Neuronal stem cell (in vitro differentiated cells): Measurements from ENCODE around the gene BIRC7.
"Not testable (repeated sequence)": the region's sequence is repeated elsewhere in the genome, so short reads cannot be mapped to it uniquely, and the experiment has no call there.

Source experiments
- DNase-seq: peaks from one replicate; pipeline ENCODE4 v3.0.0-alpha.2; 2013; ENCODE audit warnings: low spot score
- H2AFZ ChIP-seq: one replicate; pipeline ENCODE4 v1.6.1; 2013; ENCODE audit warnings: mild to moderate bottlenecking, low read length, inconsistent platforms
- H2AK5ac ChIP-seq: 2 replicates; pipeline ENCODE4 v1.6.1; 2013; ENCODE audit warnings: low read depth, mild to moderate bottlenecking, inconsistent platforms, low read length, moderate library complexity, mixed read lengths
- H2BK120ac ChIP-seq: 2 replicates; pipeline ENCODE4 v1.6.1; 2013; ENCODE audit warnings: low read depth, mild to moderate bottlenecking, inconsistent platforms, low read length, moderate library complexity, mixed read lengths
- H2BK12ac ChIP-seq: one replicate; pipeline ENCODE4 v1.6.1; 2013; ENCODE audit warnings: low read length, inconsistent platforms
- H2BK15ac ChIP-seq: 2 replicates; pipeline ENCODE4 v1.6.1; 2013; ENCODE audit warnings: mild to moderate bottlenecking, low read length, inconsistent platforms, mixed read lengths
- H2BK5ac ChIP-seq: one replicate; pipeline ENCODE4 v1.6.1; 2013; ENCODE audit warnings: inconsistent platforms, mild to moderate bottlenecking, low read length, moderate library complexity
- H3K14ac ChIP-seq: one replicate; pipeline ENCODE4 v1.6.1; 2013; ENCODE audit warnings: low read length, inconsistent platforms
- H3K18ac ChIP-seq: 2 replicates; pipeline ENCODE4 v1.6.1; 2013; ENCODE audit warnings: low read length, inconsistent platforms
- H3K23ac ChIP-seq: 2 replicates; pipeline ENCODE4 v1.6.1; 2013; ENCODE audit warnings: low read depth, mild to moderate bottlenecking, mixed read lengths, low read length, inconsistent platforms; ENCODE audit not compliant: poor library complexity
- H3K27ac ChIP-seq: replicated peaks from 3 replicates; pipeline ENCODE4 v1.5.1; 2013; ENCODE audit warnings: low read length, inconsistent platforms
- H3K27me3 ChIP-seq, 3 experiments: 2 replicates each; pipeline ENCODE4 v1.6.1; 2013; ENCODE audit warnings: low read length in 3 of 3, mild to moderate bottlenecking in 2 of 3, inconsistent platforms in 1 of 3, low read depth in 1 of 3, mixed read lengths in 1 of 3, moderate library complexity in 1 of 3; ENCODE audit not compliant: control insufficient read depth in 3 of 3, insufficient read depth in 3 of 3
- H3K36me3 ChIP-seq, 2 donors: replicated peaks in 1 of 2; 2 replicates each; pipeline ENCODE4 v1.6.1; 2013; ENCODE audit warnings: low read length in 2 of 2; ENCODE audit not compliant: control insufficient read depth in 2 of 2, insufficient read depth in 2 of 2
- H3K4ac ChIP-seq: 2 replicates; pipeline ENCODE4 v1.6.1; 2013; ENCODE audit warnings: inconsistent platforms, mild to moderate bottlenecking, low read length, moderate library complexity
- H3K4me1 ChIP-seq, 2 donors: 1 replicate in 1 of 2; 2 replicates in 1 of 2; pipeline ENCODE4 v1.6.1; 2013; ENCODE audit warnings: low read length in 2 of 2, low read depth in 1 of 2; ENCODE audit not compliant: control insufficient read depth in 2 of 2, insufficient read depth in 1 of 2
- H3K4me2 ChIP-seq: one replicate; pipeline ENCODE4 v1.6.1; 2013; ENCODE audit warnings: mild to moderate bottlenecking, low read length, inconsistent platforms; ENCODE audit not compliant: insufficient read depth, poor library complexity, severe bottlenecking
- H3K4me3 ChIP-seq, 2 donors: 2 replicates each; pipeline ENCODE4 v1.5.1; 2013; ENCODE audit warnings: low read length in 2 of 2, mild to moderate bottlenecking in 2 of 2, inconsistent platforms in 1 of 2, moderate library complexity in 1 of 2
- H3K79me1 ChIP-seq: one replicate; pipeline ENCODE4 v1.6.1; 2013; ENCODE audit warnings: low read depth, mild to moderate bottlenecking, inconsistent platforms, low read length, moderate library complexity
- H3K9ac ChIP-seq: one replicate; pipeline ENCODE4 v1.6.1; 2013; ENCODE audit warnings: mild to moderate bottlenecking, low read depth, low read length, inconsistent platforms; ENCODE audit not compliant: poor library complexity
- H3K9me3 ChIP-seq, 2 donors: replicated peaks in 1 of 2; 2 replicates each; pipeline versions ENCODE3 to v1.6.1; 2013; ENCODE audit warnings: low read length in 2 of 2, mild to moderate bottlenecking in 2 of 2, inconsistent platforms in 1 of 2, low read depth in 1 of 2, mixed read lengths in 1 of 2, moderate library complexity in 1 of 2; ENCODE audit not compliant: control insufficient read depth in 2 of 2, insufficient read depth in 1 of 2
- H4K8ac ChIP-seq: one replicate; pipeline ENCODE4 v1.6.1; 2013; ENCODE audit warnings: low read depth, mild to moderate bottlenecking, inconsistent platforms, low read length, moderate library complexity
- H4K91ac ChIP-seq: one replicate; pipeline ENCODE4 v1.6.1; 2013; ENCODE audit warnings: low read length, low read depth, mild to moderate bottlenecking, inconsistent platforms; ENCODE audit not compliant: poor library complexity
- WGBS, 2 donors: extraction: QIAGEN DNeasy Blood & Tissue Kit; methylation state at CpG; one replicate each; pipeline ENCODE4 v1.1.7; 2013; ENCODE audit warnings: missing lambda C conversion rate in 2 of 2, mixed read lengths in 1 of 2; ENCODE audit not compliant: insufficient read length in 2 of 2, insufficient replicate concordance in 1 of 2; ENCODE audit errors: extremely low coverage in 2 of 2; 5-methylcytosine and 5-hydroxymethylcytosine counted together

The BIRC7 gene

GRCh38 chr20:63221400-63222053 lies 14.2 kb upstream of the BIRC7 start:
- H2BK120ac ChIP-seq, H3K79me1 ChIP-seq, H3K4me2 ChIP-seq, H3K4ac ChIP-seq, H3K9ac ChIP-seq, DNase-seq, H4K8ac ChIP-seq, H3K27ac ChIP-seq, H2AFZ ChIP-seq, H2BK12ac ChIP-seq, H3K18ac ChIP-seq, H3K9me3 ChIP-seq, H4K91ac ChIP-seq, H3K23ac ChIP-seq, H3K36me3 ChIP-seq, H3K14ac ChIP-seq, H3K4me3 ChIP-seq, H2BK5ac ChIP-seq, H2BK15ac ChIP-seq: not testable (repeated sequence)
- Histone ChIP-seq H3K27me3 (peaks cover 0 to 46% (median 4%) of the 10 kb centered on the region in 3 experiments), H3K4me1 (peaks cover 11 to 14% of the 10 kb centered on the region in 2 donors), H2AK5ac (peak overlapping the region; percentile 93)
- no CpG with 5 or more reads among the region's 12 CpGs for WGBS, 2 donors

GRCh38 chr20:63222541-63222940 lies 13.2 kb upstream of the BIRC7 start:
- no CpG with 5 or more reads among the region's 7 CpGs for WGBS, 2 donors
- Histone ChIP-seq H2BK120ac (no peak overlapping the region), H3K27ac (no peak overlapping the region)

DNA sequence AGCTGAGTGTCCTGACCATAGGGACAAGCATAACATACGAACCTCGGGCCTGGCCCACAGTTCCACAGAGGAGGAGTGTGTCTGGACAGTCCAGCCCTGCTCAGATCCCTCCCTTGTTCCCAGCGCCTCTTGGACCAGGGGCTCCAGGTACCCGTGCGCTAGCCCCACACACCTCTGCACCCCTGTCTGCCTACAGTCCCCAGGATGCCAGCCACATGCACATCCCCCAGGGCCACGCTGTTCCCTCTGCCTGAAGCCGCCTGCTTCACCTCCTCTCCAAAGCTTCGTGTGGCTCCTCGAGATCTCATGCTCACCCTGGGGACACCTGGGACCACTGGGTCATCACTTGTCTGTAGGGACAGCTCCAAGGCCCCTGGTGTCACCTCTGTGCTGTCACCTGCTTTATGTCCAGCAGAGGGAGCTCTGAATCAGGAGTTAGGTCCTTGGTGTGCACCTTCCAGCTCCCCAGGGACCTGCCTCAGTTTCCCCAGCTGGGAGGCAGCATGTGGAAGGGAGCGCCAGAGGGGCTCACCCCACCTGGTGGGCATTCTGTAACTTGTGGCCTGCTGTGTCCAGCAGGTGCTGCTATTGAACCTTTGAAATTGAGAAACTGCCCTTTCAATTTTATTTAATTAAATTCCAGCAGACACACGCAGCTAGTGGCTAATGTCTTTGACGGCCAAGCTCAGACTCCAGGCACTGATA lies 12.4 kb upstream of the BIRC7 start:
- DNase-seq, result peak; percentile 54

More at GRCh38 chr20:63222541-63222940, 13.2 kb upstream of the BIRC7 start:
- peaks cover 0 to 46% (median 4%) of the 10 kb centered on the region in 3 experiments for H3K27me3 ChIP-seq
- H2BK5ac ChIP-seq, result no peak overlapping the region
- H4K8ac ChIP-seq, result no peak overlapping the region
- H2BK15ac ChIP-seq, result peak overlapping the region; percentile 83
- H3K9me3 ChIP-seq, result no peaks in the 10 kb centered on the region
- no peak overlapping the region for H2AFZ ChIP-seq
- no peak overlapping the region for H3K4ac ChIP-seq
- no peak overlapping the region for H4K91ac ChIP-seq
- H3K18ac ChIP-seq, result no peak overlapping the region
- no peak overlapping the region for H3K4me2 ChIP-seq
- peak overlapping the region; percentile 85 for H3K23ac ChIP-seq
- H3K4me3 ChIP-seq, result no peak overlapping the region
- H2BK12ac ChIP-seq, result no peak overlapping the region
- no peak overlapping the region for H3K14ac ChIP-seq
- peak overlapping the region; percentile 85 for H2AK5ac ChIP-seq
- peaks cover 5 to 11% of the 10 kb centered on the region in 2 donors for H3K4me1 ChIP-seq
- no peak for DNase-seq
- no peak overlapping the region for H3K9ac ChIP-seq
- H3K79me1 ChIP-seq, result no peaks in the 10 kb centered on the region
- no peaks in the 10 kb centered on the region for H3K36me3 ChIP-seq

GRCh38 chr20:63223826-63224207 lies 11.9 kb upstream of the BIRC7 start:
- no peaks in the 10 kb centered on the region for H3K36me3 ChIP-seq
- peaks cover 0 to 43% (median 4%) of the 10 kb centered on the region in 3 experiments for H3K27me3 ChIP-seq
- no CpG with 5 or more reads among the region's 6 CpGs for WGBS, 2 donors
- peak overlapping the region; percentile 43 for H2BK5ac ChIP-seq
- H2BK12ac ChIP-seq, result peak overlapping the region; percentile 59
- no peak for DNase-seq
- H3K9me3 ChIP-seq, result no peaks in the 10 kb centered on the region
- no peak overlapping the region for H3K9ac ChIP-seq
- H4K91ac ChIP-seq, result no peak overlapping the region
- H4K8ac ChIP-seq, result no peak overlapping the region
- no peak overlapping the region for H3K14ac ChIP-seq
- no peak overlapping the region for H3K4me3 ChIP-seq
- H2AFZ ChIP-seq, result no peak overlapping the region
- peak overlapping the region; percentile 50 for H2BK15ac ChIP-seq
- H3K4me1 ChIP-seq, result peaks cover 5 to 11% of the 10 kb centered on the region in 2 donors
- peak overlapping the region; percentile 76 for H3K18ac ChIP-seq
- no peak overlapping the region for H3K4me2 ChIP-seq
- no peak overlapping the region for H2BK120ac ChIP-seq
- H3K4ac ChIP-seq, result no peak overlapping the region
- no peaks in the 10 kb centered on the region for H3K79me1 ChIP-seq
- peak overlapping the region; percentile 64 for H2AK5ac ChIP-seq
- no peak overlapping the region for H3K23ac ChIP-seq
- H3K27ac ChIP-seq, result no peak overlapping the region

More for the DNA sequence above, 12.4 kb upstream of the BIRC7 start:
- H2BK5ac ChIP-seq, result no peak overlapping the region
- H3K18ac ChIP-seq, result no peak overlapping the region
- H3K79me1 ChIP-seq, result no peaks in the 10 kb centered on the region
- H2BK15ac ChIP-seq, result peak overlapping the region; percentile 87
- H2AK5ac ChIP-seq, result peak overlapping the region; percentile 85
- peaks cover 0 to 43% (median 4%) of the 10 kb centered on the region in 3 experiments for H3K27me3 ChIP-seq
- H2AFZ ChIP-seq, result no peak overlapping the region
- H3K4me2 ChIP-seq, result no peak overlapping the region
- no peak overlapping the region for H3K27ac ChIP-seq
- H3K9me3 ChIP-seq, result no peaks in the 10 kb centered on the region
- no peak overlapping the region for H3K4ac ChIP-seq
- H4K8ac ChIP-seq, result no peak overlapping the region
- H3K4me1 ChIP-seq, result peaks cover 5 to 11% of the 10 kb centered on the region in 2 donors
- H2BK120ac ChIP-seq, result no peak overlapping the region
- WGBS, 2 donors, result no CpG with 5 or more reads among the region's 12 CpGs
- H3K9ac ChIP-seq, result peak overlapping the region; percentile 47
- no peak overlapping the region for H4K91ac ChIP-seq
- no peaks in the 10 kb centered on the region for H3K36me3 ChIP-seq
- no peak overlapping the region for H3K4me3 ChIP-seq
- H3K14ac ChIP-seq, result no peak overlapping the region
- H3K23ac ChIP-seq, result peak overlapping the region; percentile 80
- no peak overlapping the region for H2BK12ac ChIP-seq
